GM12892 (cell line): Measurements from ENCODE around the gene MYCBP2.

ENCODE experiments used
- POLR2A ChIP-seq: IDR thresholded peaks from 2 replicates; pipeline ENCODE4 v1.6.1; 2011; ENCODE audit warnings: low read depth, low read length, control low read depth
- POLR2AphosphoS5 ChIP-seq: IDR thresholded peaks from 2 replicates; pipeline ENCODE4 v1.6.1; 2011; ENCODE audit warnings: low read depth, low read length, control low read depth
- TAF1 ChIP-seq: IDR thresholded peaks from 2 replicates; pipeline ENCODE4 v1.6.1; 2011; ENCODE audit warnings: low read depth, mild to moderate bottlenecking, control low read depth, low read length, borderline replicate concordance

- no peak for TF ChIP-seq TAF1
- no peak for TF ChIP-seq POLR2AphosphoS5
- TF ChIP-seq POLR2A: no peak
These were observed 93.7 kb downstream of the MYCBP2 start for GRCh38 chr13:77233159-77233558.
